Limb (tissue), 2 donors: ENCODE measurements around the gene CD207.
"Not testable (repeated sequence)": the region's sequence is repeated elsewhere in the genome, so short reads cannot be mapped to it uniquely, and the experiment has no call there.

Experiments
- DNase-seq, 2 donors: peaks; one replicate each; pipeline ENCODE4 v3.0.0-alpha.2; 2016; ENCODE audit errors: extremely low spot score in 2 of 2

Gene CD207

GRCh38 chr2:70835643-70836042 lies at the start of gene CD207:
TSS of gene CD207 (minus strand) at chr2:70835816. CDS start at chr2:70835776, 40 bp downstream.
- no peak for DNase-seq

- not testable (repeated sequence) for DNase-seq
These were observed 42.9 kb upstream of the CD207 start for GRCh38 chr2:70878543-70878942.

- DNase-seq, result not testable (repeated sequence)
These were observed 40.5 kb upstream of the CD207 start for GRCh38 chr2:70876138-70876537.

GRCh38 chr2:70873541-70873940 lies 37.9 kb upstream of the CD207 start:
- DNase-seq, result no peak

DNA sequence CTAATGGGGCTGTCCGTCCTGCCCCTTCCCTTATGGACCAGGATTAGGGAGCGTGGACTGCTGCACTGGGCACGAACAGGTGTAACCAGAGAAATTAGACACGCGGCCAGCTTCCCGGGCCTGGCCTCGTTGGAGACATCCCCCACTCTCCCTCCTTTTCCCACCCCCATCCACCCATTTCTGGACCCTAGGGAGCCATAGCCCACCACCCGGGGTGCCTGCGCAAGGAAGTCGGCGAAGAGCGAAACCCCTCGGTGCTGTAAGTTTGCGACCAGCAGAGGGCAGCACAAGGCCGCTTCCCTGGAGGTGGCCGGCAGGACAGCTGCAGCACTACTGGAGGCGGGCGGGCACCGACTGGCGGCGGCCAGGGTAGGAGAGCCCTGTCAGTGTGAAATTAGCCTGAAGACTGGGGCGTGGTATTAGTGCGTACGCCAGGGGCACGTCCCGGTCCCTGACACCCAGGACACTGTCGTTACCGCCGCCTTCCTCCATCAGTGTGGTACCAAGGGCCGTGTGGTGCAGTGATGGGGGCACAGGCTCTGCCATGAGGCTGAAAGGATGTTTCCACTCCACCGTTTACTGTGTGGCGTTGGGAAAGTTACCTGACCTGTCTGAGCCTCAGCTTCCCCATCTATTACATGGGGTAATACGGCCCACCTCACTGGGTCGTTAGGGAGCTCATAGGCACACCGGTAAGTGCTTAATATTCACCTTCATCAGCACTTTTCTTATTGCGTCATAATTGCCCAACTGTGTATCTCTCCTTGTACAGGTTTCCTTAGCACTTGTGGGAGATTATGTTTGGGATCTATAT lies 36.0 kb upstream of the CD207 start:
- peak; percentile 55 to 88 for DNase-seq

GRCh38 chr2:70870790-70871189 lies 35.2 kb upstream of the CD207 start:
- no peak for DNase-seq

DNA sequence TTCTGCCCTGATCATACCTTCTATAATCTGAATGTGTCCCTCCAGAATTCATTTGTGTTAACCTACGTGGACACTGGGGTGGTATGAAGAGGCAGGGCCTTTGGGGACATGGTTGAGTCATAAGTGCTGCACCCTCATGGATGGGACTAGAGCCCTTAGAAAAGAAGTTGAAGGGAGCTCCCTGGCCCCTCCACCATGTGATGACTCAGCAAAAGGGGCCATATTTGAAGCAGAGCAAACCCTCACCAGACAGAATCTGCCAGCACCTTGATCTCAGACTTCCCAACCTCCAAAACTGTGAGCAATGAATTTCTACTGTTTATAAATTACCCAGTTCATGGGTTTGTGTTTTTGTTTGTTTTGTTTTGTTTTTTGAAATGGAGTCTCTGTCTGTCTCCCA lies 33.4 kb upstream of the CD207 start:
- no peak for DNase-seq

DNA sequence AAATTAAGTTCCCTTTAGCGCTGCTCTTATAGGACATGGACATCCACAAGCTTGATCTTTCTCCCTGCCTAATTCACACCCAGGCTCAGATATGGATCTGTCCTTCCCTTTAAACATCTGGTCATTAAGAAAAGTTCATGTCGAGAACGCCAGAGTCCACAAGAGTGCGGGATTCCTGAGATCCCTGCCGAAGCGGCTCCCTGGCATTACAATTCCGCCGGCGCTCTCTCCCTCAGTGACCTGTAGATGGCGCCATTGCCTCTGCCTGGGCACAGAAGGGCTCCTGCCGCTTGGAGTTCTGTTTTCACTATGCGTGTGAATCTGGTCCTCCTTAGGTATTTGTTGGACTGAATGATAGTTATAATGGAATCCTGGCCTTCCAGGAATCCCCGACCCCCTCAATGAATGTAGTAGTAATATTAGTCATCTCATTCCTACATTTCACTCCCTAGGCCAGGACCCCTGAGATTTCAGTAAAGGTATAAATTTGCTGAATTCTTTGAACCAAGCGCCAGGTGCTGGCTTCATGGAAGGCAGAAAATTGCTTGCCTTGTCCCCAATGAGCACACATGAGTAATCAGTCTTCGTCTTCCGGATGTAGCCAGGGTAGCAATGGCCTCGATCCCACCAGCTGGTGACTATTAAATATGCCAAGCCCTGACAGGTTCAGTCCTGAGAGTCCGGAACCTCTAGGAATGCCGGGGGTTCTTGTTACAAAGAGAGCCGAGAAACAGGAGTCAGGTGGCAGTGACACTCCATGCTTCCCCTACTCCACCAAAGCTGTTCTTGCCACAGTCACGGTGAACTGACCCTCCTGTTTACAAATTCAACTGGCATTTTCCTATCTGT lies 26.4 kb upstream of the CD207 start:
- DNase-seq, result peak; percentile 83 to 88

DNA sequence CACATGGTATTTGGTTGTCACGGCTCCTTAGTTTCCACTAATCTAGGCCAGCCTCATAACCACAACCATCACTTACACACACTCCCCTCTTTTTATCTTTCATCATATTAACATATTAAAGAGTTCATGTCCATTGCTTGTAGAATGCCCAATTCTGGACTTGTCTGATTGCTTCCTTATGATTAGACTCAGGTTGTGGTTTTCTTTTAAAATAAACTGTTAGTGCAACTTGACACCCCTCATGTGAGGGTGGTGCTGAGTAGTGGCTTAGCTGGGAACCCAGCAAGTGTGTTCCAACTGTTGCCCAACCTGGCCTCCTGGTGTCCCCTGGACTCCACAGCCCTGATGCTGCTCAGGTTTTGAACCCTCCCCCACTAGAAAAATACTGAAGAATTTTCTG lies 20.1 kb upstream of the CD207 start:
- DNase-seq, result no peak

DNA sequence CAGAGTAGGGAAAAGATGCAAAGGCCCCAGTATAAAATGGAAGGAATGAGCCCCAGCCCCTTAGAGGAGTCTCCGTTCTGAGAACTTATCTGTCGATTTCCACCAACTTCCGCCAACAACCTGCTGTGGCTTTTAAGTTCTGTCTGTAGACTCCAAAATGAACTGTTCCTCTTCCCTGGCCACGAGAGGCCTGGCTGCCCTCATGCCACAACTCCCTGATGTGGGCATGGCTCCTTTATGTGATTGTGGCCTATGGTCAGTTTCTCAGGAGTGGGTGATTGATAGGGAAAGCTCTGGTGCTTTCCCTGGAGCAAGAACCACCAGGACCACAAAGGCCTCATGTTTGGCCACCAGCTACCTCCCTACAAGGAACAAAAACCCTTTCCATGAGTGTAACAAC lies 18.8 kb upstream of the CD207 start:
- no peak for DNase-seq

DNA sequence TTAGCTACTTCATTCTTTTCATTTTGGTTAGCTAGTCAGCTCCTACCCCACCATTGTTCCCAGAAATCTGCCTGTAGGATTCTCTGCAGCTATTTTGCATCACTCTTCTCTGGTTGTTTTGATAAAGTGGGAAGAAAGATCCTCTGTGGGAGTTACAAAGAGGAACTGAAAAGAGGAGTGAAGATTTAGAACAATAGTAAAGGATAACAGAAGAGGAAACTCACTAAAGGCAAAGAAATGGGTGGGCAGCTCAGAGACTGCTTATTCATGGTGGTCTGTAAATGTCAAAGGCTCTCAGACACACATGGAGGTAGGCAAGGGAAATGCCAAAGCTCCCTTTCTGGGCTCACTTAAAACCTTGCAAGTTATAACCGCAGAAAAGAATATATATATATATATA lies 17.2 kb upstream of the CD207 start:
- DNase-seq, result no peak

GRCh38 chr2:70851704-70852103 lies 16.1 kb upstream of the CD207 start:
- DNase-seq, result no peak

DNA sequence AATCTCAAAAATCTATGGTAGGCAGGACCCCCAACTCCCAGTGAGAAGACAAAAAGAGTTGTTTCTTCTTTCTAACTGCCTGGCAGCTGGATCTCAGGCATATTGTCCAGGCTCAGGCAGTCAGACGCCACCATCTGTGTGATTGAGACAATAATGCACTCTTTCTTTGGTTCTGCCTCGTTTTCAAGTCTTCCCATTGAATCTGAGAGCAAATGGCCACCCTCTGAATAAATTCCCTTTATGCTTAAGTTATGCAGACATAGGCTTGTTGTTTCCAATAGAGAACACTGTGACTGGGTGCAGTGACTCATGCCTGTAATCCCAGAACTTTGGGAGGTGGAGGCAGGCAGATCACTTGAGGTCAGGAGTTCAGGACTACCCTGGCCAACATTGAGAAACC lies 15.3 kb upstream of the CD207 start:
- DNase-seq, result no peak

DNA sequence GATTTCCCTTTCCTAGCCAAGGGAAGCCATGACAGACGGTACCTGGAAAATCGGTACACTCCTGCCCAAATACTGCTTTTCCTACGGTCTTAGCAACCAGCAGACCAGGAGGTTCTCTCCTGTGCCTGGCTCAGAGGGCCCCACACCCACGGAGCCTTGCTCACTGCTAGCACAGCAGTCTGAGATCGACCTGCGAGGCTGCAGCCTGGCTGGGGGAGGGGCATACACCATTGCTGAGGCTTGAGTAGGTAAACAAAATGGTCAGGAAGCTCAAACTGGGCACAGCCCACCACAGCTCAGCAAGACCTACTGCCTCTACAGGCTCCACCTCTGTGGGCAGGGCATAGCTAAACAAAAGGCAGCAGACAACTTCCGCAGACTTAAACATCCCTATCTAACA lies 6.8 kb upstream of the CD207 start:
- no peak for DNase-seq

DNA sequence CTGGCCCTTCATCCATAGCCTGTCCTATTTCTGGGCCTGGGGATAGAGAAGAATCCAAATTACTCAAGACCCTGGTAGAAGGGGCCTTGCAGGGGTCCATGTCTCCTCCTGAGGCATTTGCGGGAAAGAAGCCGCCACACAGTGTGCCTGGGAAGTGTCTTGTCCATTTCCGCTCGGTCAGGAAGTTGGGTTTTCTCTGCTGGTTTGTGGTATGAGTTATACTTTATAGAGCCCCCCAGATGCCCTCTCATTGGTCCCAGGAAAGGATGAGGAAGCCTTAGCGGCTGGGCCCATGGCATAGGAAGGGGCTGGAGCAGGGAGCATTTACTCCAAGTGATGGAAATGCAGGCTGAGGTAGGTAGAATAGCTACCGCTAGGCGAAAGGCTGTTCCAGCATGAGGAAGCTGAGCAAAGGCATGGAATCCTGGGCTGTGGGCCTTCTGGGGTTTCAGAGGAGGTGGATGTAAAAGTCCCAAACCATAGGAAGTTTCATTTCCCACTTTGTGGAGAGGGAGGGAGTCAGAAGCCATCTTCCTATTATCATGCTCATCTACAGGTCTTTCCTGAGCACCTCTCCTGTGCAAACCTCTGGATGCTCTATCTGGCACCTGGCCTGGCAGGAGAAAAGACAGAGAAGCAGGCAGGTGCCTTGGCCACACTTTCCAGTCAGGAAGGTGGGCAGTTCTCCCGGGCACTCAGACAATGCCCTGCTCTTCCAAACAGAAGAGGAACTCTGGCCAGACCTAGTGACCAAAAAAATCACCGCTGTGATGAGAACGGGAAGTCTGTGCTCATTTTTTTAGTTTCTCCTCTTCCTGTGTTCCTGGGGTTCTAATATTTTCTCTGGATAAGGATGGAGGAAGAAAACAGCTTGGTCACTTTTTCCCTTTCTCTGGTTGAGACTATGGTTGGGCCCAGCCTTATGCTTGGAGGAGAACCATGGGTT lies 2.6 kb upstream of the CD207 start:
- no peak for DNase-seq

- no peak for DNase-seq
These were observed 735 bp downstream of the CD207 start for GRCh38 chr2:70834881-70835280.

- DNase-seq, result no peak
These were observed 1.5 kb downstream of the CD207 start for GRCh38 chr2:70834106-70834505.

DNA sequence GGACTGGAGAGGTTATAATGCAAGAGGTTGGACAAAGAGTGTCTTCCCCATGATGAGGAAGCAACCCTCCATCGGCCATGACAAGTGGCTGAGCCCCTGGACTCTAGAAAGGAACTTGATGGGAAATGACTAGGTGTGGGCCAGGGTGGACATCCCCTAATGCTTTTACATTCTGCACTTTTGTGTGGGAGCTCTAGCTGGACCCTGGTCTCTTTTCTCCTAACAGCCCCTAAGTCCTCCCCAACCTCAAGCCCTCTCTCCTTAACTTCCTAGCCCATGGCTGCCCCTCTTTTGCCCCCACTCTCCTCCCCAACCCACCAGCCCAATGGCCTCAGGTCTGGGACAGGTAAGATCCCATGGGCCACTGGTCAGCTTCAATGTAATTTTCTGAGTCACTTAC lies 2.4 kb downstream of the CD207 start:
- DNase-seq, result no peak

DNA sequence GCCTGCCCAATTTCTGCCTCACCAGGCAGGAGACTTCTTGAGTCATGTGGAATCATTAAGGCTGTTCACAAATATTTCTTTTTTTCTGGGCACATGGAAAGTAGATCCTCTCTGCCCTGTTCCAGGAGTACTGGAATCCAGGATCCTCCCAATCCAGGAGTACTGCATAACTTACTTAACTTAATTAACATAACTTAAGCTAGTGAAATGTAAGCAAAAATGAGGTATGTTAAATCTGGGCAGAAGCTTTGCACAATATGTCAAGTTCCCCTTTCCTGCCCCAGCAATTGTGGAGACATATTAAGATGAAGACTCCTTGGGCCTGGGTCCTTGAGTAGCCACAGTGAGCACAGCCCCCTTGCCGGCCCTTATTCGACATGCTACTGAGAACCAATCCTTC lies 3.2 kb downstream of the CD207 start:
- no peak for DNase-seq

DNA sequence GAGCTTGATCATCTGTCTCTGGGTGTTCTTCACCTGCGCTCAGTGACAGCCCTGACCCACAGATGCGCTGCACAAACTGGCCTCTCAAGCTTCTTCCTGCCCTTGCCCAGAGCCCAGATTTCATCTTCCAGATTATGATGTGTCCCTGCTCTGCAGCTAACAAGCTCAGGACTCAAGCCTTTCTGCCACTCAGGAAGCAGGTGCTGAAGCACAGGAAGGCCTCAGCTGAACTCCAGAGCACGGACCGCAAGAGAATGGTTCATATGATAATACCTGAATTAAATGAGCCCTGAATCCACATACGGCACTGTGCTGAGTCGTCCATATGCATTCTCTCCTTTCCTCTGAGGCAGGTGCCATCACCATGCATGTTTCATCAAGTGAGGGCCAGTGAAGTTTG lies 3.8 kb downstream of the CD207 start:
- no peak for DNase-seq

- DNase-seq, result peak in 1 of 2 donors; percentile 22
These were observed 5.2 kb downstream of the CD207 start for GRCh38 chr2:70830366-70830765.

DNA sequence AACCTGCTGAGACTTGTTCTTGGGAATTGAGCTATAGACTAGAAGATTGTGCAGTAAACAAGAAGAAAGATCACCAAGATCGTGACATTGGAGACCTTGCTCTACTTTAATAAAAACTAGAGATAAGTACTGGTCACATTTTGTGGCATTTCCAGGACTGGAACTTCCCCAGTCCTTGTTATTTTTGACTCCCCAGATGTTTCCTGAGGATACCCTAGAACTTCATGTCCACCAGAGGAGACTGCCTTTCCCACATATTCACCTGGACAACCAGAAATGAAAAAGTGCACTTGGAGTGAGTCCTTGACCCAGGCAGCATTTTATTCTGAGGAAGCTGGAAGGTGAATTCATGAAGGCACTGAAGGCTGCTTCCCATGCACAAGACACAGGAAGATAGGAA lies 5.7 kb downstream of the CD207 start:
- no peak for DNase-seq
